ENCODE results near the gene HOXD12.
A peak's percentile ranks its signal among the peaks of the same experiment; 100 is the strongest.

Gene HOXD12

GRCh38 chr2:176131848-176132158 lies 32.2 kb downstream of the HOXD12 start:
- no peak for DNase-seq (ENCODE audit: low read depth in 3 of 3)

- no peak for DNase-seq (ENCODE audit: low read depth in 3 of 3)
Measured at GRCh38 chr2:176132205-176133171, 32.9 kb downstream of the HOXD12 start.

GRCh38 chr2:176133389-176133788 lies 33.8 kb downstream of the HOXD12 start:
- DNase-seq (ENCODE audit: low read depth in 3 of 3) = no peak

GRCh38 chr2:176134035-176134434 lies 34.4 kb downstream of the HOXD12 start:
- no peak for DNase-seq (ENCODE audit: low read depth in 3 of 3)

- DNase-seq (ENCODE audit: low read depth in 3 of 3) = no peak
Measured at GRCh38 chr2:176135035-176135440, 35.4 kb downstream of the HOXD12 start.

- no peak for DNase-seq (ENCODE audit: low read depth in 3 of 3)
Measured at GRCh38 chr2:176136374-176137251, 37.0 kb downstream of the HOXD12 start.

- no peak for DNase-seq (ENCODE audit: low read depth in 3 of 3)
Measured at GRCh38 chr2:176137252-176137580, 37.6 kb downstream of the HOXD12 start.

GRCh38 chr2:176137906-176138305 lies 38.3 kb downstream of the HOXD12 start:
- no peak for DNase-seq (ENCODE audit: low read depth in 3 of 3)

- DNase-seq (ENCODE audit: low read depth in 3 of 3) = no peak
Measured at GRCh38 chr2:176138526-176138922, 38.9 kb downstream of the HOXD12 start.

- DNase-seq (ENCODE audit: low read depth in 3 of 3) = no peak
Measured at GRCh38 chr2:176138923-176139660, 39.5 kb downstream of the HOXD12 start.

- no peak for DNase-seq (ENCODE audit: low read depth in 3 of 3)
Measured at GRCh38 chr2:176139661-176140512, 40.3 kb downstream of the HOXD12 start.

- peak; percentile 8 to 65 (median 30) for DNase-seq (ENCODE audit: low read depth in 3 of 3)
Measured at GRCh38 chr2:176140513-176141317, 41.1 kb downstream of the HOXD12 start.

- no peak for DNase-seq (ENCODE audit: low read depth in 3 of 3)
Measured at GRCh38 chr2:176142281-176142680, 42.7 kb downstream of the HOXD12 start.

- no peak for DNase-seq (ENCODE audit: low read depth in 3 of 3)
Measured at GRCh38 chr2:176145085-176145969, 45.7 kb downstream of the HOXD12 start.

GRCh38 chr2:176146101-176146500 lies 46.5 kb downstream of the HOXD12 start:
- no peak for DNase-seq (ENCODE audit: low read depth in 3 of 3)

GRCh38 chr2:176146645-176147044 lies 47.0 kb downstream of the HOXD12 start:
- no peak for DNase-seq (ENCODE audit: low read depth in 3 of 3)

- DNase-seq (ENCODE audit: low read depth in 3 of 3) = no peak
Measured at GRCh38 chr2:176147210-176147799, 47.7 kb downstream of the HOXD12 start.

GRCh38 chr2:176147800-176148496 lies 48.4 kb downstream of the HOXD12 start:
- no peak for DNase-seq (ENCODE audit: low read depth in 3 of 3)

All from stimulated activated CD4-positive, alpha-beta T cell treated with anti-CD3 and anti-CD28 coated beads, TNF-alpha, amount 100 ng/mL, for 24 hours (primary cell).